Measurements from ENCODE around the gene NFIB. TPM values are rescaled to one million over a fixed set of nuclear protein-coding genes. Genes with fewer than 3 reads are reported as not detected.

NFIB gene
- total and polyA plus RNA-seq, 2 of the 8 experiments (the other 6 are each of a cell fraction or from before 2014, with no cell fraction given): 2.6 to 13.1 TPM

GRCh38 chr9:14301006-14301405 is 12.9 kb downstream of the NFIB start (continued):
- TF ChIP-seq CHD7 (IDR thresholded peaks at IDR 0.05; ENCODE audit: insufficient replicate concordance, low read length) (no peak), ZNF274 (IDR thresholded peaks at IDR 0.05; ENCODE audit: borderline replicate concordance, extremely low read depth, low read length) (no peak), USF2 (IDR thresholded peaks at IDR 0.05; ENCODE audit: low read length) (no peak), ASH2L (IDR thresholded peaks at IDR 0.05; ENCODE audit: low read length) (no peak), JUND (IDR thresholded peaks at IDR 0.05; ENCODE audit: low read length) (no peak), BCL11A (IDR thresholded peaks at IDR 0.05; ENCODE audit: low read depth in 2 of 2, low read length in 2 of 2) (no peak), HDAC2 (IDR thresholded peaks at IDR 0.05; ENCODE audit: borderline replicate concordance in 1 of 2, low read depth in 2 of 2, low read length in 2 of 2) (no peak), CREB1 (IDR thresholded peaks at IDR 0.05) (no peak), TEAD4 (IDR thresholded peaks at IDR 0.05; ENCODE audit: low read depth, low read length) (no peak), EP300 (IDR thresholded peaks at IDR 0.05; ENCODE audit: borderline replicate concordance in 1 of 2, low read depth in 2 of 2, low read length in 2 of 2) (no peak), SIX5 (IDR thresholded peaks at IDR 0.05; ENCODE audit: low read depth, low read length) (no peak)
